ENCODE data around the gene CTCF. TPM values are rescaled to one million over a fixed set of nuclear protein-coding genes. Genes with fewer than 3 reads are reported as not detected.
A peak's percentile ranks its signal among the peaks of the same experiment; 100 is the strongest.

CTCF gene
- total and polyA plus RNA-seq, 10 of the 15 experiments (the other 5 are each of a cell fraction or from before 2014, with no cell fraction given): 9.1 to 55.0 (median 41.8) TPM

DNA sequence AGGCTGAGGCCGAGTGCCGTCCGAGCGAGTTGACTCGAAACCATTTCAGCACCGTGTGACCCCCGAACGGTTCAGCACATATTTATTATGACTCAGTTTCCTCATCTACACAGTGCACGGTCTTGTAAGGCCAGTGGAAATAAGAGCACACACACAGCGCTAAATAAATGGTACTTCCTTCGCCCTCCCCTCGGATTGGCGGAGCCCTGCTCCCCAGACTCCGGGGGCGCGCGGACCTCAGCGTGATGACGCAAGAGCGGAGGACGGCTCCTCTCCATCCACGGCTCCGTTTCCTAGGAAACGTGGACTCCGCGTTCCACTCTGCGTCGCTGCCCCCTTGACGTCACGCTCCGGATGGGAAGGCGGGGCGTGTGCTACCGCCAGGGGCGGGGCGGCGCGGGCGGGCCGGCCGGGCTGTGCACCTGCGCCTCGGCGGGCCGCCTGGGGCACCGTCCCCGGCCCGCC, 98.3 kb downstream of the CTCF start, which contains the start of gene PARD6A (continued):
- TF ChIP-seq, protein P1, sequence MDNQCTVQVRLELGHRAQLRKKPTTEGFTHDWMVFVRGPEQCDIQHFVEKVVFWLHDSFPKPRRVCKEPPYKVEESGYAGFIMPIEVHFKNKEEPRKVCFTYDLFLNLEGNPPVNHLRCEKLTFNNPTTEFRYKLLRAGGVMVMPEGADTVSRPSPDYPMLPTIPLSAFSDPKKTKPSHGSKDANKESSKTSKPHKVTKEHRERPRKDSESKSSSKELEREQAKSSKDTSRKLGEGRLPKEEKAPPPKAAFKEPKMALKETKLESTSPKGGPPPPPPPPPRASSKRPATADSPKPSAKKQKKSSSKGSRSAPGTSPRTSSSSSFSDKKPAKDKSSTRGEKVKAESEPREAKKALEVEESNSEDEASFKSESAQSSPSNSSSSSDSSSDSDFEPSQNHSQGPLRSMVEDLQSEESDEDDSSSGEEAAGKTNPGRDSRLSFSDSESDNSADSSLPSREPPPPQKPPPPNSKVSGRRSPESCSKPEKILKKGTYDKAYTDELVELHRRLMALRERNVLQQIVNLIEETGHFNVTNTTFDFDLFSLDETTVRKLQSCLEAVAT (IDR thresholded peaks at IDR 0.05): peak; percentile 85

DNA sequence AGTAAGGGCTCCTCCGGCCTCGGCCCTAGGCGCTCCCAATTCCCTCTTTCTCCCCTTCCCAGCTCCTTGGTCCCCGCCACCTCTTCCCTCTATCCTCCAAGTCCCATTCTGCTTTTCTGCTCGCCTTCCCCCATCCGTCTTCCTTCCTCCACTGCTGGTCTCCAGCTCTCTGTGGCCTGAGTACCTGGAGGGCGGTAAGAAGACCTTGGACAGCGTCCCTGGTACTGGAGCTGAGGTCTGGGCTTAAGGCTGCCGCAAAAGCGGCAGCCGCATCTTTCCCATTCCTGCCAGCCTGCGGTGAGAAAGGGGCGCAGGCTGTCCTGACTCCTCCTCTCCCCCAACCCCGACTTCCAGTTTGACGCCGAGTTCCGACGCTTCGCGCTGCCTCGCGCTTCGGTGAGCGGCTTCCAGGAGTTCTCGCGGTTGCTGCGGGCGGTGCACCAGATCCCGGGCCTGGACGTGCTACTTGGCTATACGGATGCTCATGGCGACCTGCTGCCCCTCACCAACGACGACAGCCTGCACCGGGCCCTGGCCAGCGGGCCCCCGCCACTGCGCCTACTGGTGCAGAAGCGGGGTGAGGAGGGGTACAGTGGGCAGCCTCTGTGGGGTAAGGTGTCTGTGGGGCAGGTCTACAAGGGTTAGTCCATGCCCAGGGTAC, 98.9 kb downstream of the CTCF start:
- Histone ChIP-seq H3K36me3 (ENCODE audit: control insufficient read depth in 2 of 2, insufficient read depth in 2 of 2, low read length in 1 of 2) (peaks cover 10 to 11% of the 10 kb centered on the region in 2 experiments; a peak in 3 of 4 replicates), H2AFZ (ENCODE audit: control insufficient read depth, low read depth, low read length) (peak overlapping the region; percentile 84), H3K4me2 (ENCODE audit: control insufficient read depth, insufficient read depth) (peak overlapping the region; percentile 78), H3K9me3 (replicated peaks; ENCODE audit: control insufficient read depth, insufficient read depth, low read length) (no peaks in the 10 kb centered on the region), H3K79me2 (ENCODE audit: control insufficient read depth, insufficient read depth, low read length) (peaks cover 12% of the 10 kb centered on the region), H4K20me1 (ENCODE audit: control insufficient read depth, insufficient read depth) (no peaks in the 10 kb centered on the region), H3K27ac (ENCODE audit: control insufficient read depth, insufficient read depth) (no peak overlapping the region), H3K4me1 (ENCODE audit: control insufficient read depth, insufficient read depth, low read length) (peaks cover 10% of the 10 kb centered on the region), H3K4me3 (peak overlapping the region; percentile 83), H3K27me3 (replicated peaks in 1 of 2; ENCODE audit: control insufficient read depth in 2 of 2, insufficient read depth in 2 of 2, low read length in 1 of 2) (no peaks in the 10 kb centered on the region), H3K9ac (ENCODE audit: control insufficient read depth, insufficient read depth, low read length) (peak overlapping the region; percentile 49; the same call in 1 of the 2 replicates)
- POLR2A ChIA-PET: interaction anchor here (0.5 to 2.8 kb wide), 4 partner anchors 16 to 169 kb away, joined by 3 to 16 read pairs (median 3); partner anchors contain the start of gene CARMIL2
- TF ChIP-seq BACH1 (IDR thresholded peaks at IDR 0.05; ENCODE audit: borderline replicate concordance): peak; percentile 5; the same call in 1 of the 2 replicates
- TF ChIP-seq IKZF1 (conservative IDR thresholded peaks at IDR 0.05): peak; percentile 32; the same call in 1 of the 2 replicates
- TF ChIP-seq, protein P2, sequence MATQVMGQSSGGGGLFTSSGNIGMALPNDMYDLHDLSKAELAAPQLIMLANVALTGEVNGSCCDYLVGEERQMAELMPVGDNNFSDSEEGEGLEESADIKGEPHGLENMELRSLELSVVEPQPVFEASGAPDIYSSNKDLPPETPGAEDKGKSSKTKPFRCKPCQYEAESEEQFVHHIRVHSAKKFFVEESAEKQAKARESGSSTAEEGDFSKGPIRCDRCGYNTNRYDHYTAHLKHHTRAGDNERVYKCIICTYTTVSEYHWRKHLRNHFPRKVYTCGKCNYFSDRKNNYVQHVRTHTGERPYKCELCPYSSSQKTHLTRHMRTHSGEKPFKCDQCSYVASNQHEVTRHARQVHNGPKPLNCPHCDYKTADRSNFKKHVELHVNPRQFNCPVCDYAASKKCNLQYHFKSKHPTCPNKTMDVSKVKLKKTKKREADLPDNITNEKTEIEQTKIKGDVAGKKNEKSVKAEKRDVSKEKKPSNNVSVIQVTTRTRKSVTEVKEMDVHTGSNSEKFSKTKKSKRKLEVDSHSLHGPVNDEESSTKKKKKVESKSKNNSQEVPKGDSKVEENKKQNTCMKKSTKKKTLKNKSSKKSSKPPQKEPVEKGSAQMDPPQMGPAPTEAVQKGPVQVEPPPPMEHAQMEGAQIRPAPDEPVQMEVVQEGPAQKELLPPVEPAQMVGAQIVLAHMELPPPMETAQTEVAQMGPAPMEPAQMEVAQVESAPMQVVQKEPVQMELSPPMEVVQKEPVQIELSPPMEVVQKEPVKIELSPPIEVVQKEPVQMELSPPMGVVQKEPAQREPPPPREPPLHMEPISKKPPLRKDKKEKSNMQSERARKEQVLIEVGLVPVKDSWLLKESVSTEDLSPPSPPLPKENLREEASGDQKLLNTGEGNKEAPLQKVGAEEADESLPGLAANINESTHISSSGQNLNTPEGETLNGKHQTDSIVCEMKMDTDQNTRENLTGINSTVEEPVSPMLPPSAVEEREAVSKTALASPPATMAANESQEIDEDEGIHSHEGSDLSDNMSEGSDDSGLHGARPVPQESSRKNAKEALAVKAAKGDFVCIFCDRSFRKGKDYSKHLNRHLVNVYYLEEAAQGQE (IDR thresholded peaks at IDR 0.05; ENCODE audit: low read depth, low read length): peak; percentile 79
- 0 out of 2 replicates have a peak, but pooled peaks have one; percentile 24 for TF ChIP-seq SMARCA5 (IDR thresholded peaks at IDR 0.05)
- no peak for TF ChIP-seq STAT1 (conservative IDR thresholded peaks at IDR 0.05)
- 24% methylated on average over 35 of the region's 39 CpGs for WGBS (ENCODE audit: insufficient coverage, insufficient replicate concordance, low lambda C conversion rate, missing lambda C conversion rate)
- DNase-seq (ENCODE audit: low read depth, low spot score): no peak
- CTCF ChIA-PET: interaction anchor here (0.7 to 4.3 kb wide), 4 partner anchors 17 to 172 kb away, joined by 3 to 29 read pairs (median 18); partner anchors contain the start of genes CARMIL2 and CTCF
- intact Hi-C loops (cut with micrococcal nuclease; ENCODE audit: unreplicated experiment) (loop anchor here (5.0 kb wide), 1 partner anchor 504 kb away; the partner anchor contains the start of genes FBXL8 and TRADD), in situ Hi-C loops (cut with MboI) (no loop called here)
- SMC1A ChIA-PET (ENCODE audit: uncharacterized antibody, unreplicated experiment): no interaction called here
- FAIRE-seq: no peak
- RAD21 ChIA-PET (ENCODE audit: unreplicated experiment): interaction anchor here (1.5 to 3.2 kb wide), 4 partner anchors 16 to 180 kb away, joined by 3 to 17 read pairs (median 6); partner anchors contain the start of genes ATP6V0D1 and CARMIL2
- no TSS peak for BruUV-seq (replicated peaks)
- ATAC-seq: no peak
